Activated naive CD4-positive, alpha-beta T cell treated with anti-CD3 and anti-CD28 coated beads, Interleukin-2, amount 50 U/mL, for 16 hours (primary cell): Measurements from ENCODE around the gene DICER1.
A peak's percentile ranks its signal among the peaks of the same experiment; 100 is the strongest.

ENCODE experiments used
- DNase-seq: peaks from one replicate; pipeline ENCODE4 v3.0.0-alpha.2; 2020

Gene DICER1

DNA sequence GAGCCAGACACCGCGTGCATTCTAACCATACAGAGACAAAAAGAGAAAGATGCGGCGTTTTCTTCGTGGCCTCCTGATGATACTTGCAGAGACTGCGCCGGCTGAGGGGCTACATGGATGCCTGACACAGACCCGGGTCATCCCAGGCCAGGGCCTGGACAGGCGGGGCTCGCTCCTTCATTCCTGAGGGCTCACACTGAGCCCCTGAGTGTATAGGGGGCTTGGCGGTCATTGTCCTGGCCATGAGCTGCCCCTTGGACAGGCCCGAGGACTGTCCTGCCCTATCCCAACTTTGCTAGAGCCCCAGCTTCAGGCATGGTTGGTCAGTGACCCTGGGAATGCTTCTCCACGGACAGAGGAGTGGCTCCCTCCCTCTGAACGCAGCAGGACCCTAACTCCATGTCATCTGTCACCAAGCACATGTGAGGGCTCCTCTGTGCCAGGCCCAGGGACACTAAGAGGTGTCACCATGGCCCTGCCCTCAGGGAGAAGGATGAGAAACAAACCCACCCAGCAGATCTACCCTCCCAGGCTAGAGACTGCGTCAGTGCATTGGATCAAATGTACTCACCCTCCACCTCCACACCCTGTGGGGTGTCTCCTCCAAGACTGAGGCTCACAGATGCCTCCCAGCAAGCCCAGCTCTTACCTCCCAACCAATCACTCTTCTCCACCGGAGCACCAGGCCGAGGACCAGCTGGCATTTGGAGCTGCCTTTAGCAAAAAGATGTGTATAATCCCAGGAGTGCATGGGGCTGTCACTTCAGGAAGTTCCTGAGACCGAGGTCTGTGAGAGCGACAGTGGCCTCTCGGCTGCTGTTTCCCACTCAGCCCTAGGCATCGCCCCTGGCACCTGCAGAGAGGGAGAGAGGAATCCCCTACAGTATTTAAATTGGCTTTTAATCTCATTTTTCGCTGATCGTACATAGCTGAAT lies 102.7 kb downstream of the DICER1 start:
- DNase-seq: no peak

DNA sequence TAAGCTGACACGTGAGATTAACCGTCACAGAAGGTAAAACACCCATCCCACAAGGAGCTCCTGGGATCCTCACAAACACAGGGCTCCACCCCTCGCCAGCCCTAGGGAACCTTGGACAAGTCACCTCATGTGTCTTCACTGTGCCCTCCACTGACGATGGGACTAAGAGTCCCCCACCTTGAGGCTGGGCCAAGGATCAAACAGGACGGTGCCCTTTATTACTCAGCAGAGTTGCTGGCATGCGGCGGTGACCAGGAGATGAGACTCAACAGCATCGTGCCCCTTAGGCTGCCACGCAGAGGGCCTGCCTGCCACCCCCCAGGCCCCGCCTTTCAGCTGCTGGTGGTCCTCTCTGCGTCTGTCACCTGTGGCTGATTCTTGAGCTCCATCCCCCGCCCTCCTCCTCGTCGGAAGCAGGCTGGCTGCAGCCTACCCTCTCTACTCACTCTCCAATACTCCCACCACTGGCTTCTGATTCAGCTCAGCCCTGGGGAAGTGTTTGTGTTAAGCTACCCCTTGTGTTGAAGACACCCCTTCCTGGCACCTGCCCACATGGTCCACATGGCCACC lies 105.2 kb downstream of the DICER1 start:
- no peak for DNase-seq

DNA sequence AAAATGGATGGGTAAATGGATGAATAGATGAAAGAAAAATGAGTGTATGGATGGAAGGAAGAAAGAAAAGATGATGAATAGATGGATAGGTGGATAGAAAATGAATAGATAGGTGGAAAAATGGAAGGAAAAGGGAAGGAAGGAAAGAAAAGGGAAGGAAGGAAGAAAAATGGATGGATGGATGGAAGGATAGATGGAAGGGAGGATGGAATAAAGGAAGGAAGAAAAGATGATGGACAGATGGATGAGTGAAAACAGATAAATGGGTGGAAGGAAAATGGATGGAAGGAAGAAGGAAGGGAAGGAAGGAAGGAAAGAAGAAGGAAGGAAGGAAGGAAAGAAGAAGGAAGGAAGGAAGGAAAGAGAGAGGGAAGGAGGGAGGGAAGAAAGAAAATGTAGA lies 107.4 kb downstream of the DICER1 start:
- no peak for DNase-seq

DNA sequence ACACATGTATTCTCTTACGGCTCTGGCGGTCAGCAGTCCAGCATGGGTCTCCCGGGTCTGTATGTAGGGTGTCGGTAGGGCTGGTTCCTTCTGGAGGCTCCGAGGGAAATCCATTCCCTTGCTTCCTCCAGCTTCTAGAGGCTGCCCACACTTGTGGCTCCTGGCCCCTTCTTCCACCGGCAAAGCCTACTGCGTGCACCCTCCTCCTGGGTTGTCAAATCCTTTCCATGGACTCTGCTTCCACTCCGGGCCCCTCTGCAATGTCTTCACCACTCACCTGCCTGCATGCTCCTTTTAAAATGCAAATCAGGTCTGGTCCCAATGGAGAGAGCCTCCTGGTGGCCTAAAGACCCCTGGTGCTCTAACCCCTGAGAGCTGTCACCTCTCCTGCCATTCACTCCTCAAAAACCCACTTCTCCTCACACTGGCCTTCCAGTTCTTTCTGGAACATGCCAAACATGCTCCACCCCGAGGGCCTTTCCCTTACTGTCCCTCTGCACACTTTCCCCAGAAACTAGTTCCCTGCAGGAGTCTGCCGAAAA lies 108.5 kb downstream of the DICER1 start:
- DNase-seq: no peak

DNA sequence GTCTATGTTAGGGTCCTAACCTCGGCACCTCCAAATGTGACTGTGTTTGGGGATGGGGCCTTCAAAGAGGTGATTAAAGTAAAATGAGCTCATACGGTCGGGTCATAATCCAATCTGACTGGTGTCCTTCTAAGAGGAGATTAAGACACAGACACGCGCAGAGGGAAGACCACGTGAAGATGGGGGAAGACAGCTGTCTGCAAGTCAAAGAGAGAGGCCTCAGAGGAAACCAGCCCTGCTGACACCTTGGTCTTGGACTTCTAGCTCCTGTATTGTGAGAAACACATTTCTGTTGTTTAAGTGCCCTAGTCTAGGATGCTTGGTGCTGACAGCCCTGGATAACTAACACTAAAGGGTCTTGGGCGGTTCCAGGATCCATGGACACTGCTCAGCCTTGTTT lies 109.6 kb downstream of the DICER1 start:
- peak; percentile 1 for DNase-seq

DNA sequence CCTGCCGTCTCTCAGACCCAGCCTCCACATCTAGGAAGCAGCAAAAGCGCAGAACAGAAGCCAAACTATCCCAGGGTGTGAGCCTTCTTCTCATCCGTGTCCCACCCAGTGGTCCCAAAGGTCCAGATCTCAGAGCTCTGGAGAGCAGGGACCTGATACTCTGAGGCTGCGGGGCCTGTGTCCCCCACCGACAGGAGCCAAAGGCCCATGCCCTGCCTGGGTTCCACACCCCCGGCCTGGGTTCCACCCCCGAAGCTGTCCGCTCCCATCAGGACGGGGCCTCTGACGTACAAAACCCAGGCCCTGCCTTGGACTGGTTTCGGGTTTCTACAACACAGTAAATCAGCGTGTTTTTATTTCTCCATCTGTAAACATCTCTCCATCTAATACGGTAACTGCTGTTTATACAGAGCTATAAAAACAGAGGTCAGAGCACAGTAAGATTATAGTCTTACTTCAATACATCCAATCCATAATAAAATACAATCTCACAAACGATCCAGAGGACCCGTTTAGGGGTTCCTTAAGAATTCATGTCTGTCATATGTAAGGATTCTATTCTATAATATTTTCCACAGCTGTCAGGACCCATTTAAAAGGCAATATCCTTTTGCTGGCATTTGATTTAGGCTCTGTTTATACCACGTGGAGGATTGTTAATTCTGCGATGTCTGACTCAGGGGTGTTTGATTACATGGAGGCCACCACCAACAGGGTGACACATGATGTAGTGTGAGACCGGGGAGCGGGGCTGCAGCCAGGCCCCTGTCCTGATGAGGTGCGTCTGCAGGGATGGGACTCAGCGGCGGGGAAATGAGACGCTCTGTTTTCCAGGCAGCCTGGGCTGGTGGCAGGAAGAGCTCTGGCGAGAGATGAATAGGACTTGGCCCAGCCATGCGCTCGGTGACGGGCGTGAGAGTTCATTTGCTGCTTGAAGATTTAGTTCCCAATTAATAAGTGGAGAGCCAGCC lies 110.3 kb downstream of the DICER1 start:
- DNase-seq: peak; percentile 2

DNA sequence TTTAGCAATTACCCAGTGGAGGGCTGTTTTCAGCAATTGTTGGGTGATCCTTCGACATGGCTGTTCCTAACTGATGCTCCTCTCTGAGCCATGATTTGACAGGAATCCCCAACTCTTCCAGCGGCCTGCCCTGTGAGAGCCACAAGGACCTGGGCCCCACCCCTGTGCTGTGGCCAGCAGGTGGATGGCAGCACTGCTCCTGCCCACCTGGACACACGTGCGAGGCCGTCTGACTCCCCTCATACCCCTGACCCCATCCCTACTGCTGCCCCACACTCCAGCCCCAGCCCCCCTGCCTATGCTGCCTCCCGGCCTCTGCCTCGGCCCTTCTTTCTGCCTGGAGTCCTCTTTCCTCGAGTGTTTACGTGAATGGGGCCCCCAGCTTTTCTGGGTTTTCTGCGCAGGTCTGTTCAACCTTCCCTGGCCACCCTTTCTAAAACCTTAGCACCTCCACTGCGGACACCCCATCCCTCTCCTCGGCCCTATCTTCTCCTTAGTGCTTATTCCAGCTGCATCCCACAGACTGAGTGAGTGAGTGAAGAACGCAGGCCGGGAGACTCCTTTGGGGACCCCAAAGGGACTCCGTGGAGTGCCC lies 111.4 kb downstream of the DICER1 start:
- peak; percentile 6 for DNase-seq

DNA sequence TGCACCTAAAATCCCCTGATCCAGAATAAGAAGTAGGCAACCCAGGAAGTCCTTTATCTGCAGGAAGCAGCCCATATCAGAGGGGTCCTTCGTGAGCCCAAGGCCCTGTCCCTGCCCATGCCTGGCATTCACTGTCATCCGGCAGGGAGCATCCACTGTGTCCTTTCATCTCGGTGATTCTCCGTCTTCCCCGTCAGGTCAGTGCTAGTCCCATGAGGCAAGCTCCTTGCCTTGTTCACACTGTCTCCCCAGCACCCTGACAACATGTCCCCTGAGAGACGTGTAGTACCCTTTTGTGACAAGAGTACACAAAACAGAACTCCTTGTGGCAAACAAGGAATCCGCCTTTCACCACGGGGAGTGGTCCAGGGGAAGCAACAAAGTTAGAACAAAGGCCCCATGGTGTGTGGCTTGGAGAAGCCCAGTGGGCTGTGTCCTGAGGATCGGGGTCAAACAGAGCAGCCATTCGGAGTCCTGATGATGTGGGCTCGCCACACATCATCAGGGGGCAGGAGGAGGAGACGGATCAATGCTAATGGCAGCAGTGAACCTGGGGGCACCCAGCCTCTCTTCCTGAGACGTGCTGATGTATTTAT lies 112.1 kb downstream of the DICER1 start:
- DNase-seq: peak; percentile 3

DNA sequence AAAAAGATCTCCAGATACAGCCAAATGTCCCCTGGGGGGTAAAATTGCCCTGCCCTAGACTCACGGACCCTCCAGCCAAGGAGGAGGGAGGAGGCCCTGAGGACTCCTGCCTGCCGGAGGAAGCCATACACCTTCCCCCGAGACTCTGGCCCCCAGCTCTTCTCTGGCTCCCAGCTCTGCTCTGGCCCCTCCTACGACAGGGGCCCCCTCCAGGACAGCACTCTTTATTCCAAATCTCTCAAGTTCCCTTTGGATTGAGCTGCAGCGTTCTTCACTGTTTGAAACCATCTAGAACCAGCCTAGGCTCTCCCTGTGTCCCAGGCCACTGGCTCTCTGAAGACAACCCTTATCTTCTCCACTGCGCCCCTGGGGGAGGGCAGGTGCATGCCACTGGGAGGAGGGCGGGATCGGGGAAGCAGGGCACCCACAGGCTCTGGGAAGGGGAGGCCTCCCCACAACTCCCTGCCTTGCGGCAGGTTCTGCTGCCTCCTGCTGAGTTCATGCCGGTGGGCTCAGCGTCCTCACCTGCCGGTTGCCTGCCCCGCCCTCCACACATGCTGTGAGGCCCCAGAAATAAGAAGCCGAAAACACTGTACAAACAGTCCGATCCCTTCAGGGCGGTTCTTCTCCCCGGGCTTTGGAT lies 112.7 kb downstream of the DICER1 start:
- peak; percentile 5 for DNase-seq

DNA sequence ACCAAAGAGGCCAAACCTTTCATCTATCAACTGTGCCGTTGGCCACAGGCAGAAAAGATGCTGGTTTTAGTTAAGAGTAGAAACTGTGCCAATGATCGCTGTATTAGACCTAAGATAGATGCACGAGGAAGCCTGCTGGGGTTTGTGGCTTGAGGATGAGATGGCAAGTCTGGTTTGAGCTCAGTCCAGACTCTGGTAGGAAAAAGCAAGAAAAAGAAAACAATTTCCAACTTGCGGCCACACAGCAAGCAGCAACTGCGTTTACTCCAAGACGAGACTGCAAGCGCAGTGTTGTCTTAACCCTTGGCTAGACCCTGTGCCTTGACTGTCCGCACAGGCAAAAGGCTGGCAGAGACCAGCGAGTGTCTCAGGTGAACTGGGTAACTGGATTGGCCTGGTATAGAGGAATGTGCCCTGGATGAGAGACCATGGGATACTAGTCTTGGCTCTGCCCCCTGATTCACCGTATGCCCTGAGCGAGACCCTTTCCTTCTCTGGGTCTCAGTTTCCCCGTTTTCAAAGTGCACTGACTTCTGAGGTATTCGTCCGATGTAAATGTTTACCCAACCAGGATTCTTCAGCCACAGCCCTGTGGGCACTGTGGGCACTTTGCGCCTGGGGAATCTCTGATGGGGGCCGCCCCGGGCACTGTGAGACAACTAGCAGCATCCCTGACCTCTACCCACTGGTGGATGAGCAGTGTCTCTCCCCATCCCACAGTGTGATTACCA lies 113.4 kb downstream of the DICER1 start:
- DNase-seq: no peak

DNA sequence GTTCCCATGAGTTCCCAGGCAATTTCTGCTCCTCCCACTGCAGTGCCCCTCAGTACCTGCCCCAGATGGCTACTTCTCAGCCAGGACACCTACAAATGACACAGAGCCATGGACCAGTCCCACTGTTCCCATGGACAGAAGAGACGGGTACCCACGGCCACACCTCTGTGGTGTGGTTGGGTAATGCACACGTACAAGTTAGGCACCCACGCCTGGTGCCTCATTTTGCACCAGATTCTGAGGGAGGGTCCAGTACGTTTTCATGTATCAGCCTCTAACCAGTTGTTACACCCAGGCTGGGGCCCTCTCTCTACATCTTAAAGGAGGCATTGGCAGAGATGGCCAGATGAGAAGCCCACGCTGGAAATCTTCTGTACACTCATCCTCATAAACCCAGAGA lies 114.0 kb downstream of the DICER1 start:
- DNase-seq: no peak

DNA sequence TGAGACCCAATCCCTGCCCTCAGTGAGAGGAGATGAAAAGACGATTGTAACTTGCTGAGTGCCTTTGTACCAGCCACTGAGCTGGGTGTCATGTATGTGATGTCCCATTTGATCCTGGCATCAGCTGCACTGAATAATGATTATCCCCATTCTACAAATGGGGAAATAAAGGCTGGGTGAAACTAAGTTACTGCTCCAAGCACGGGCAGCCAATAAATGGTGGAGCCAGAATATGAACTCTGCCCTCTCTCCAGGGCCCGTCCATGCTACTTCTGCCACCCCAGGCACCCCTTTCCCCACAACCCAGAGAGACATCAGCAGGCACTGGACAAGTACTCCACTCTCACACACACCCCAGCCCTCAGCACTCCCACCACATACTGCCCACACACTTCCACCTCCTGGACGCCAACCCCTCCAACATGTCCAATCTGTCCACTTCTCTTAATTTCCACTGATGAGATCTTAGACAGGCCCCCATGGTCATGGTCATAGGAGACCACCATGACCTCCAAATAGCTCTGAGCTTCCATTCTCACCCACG lies 115.8 kb downstream of the DICER1 start:
- no peak for DNase-seq

DNA sequence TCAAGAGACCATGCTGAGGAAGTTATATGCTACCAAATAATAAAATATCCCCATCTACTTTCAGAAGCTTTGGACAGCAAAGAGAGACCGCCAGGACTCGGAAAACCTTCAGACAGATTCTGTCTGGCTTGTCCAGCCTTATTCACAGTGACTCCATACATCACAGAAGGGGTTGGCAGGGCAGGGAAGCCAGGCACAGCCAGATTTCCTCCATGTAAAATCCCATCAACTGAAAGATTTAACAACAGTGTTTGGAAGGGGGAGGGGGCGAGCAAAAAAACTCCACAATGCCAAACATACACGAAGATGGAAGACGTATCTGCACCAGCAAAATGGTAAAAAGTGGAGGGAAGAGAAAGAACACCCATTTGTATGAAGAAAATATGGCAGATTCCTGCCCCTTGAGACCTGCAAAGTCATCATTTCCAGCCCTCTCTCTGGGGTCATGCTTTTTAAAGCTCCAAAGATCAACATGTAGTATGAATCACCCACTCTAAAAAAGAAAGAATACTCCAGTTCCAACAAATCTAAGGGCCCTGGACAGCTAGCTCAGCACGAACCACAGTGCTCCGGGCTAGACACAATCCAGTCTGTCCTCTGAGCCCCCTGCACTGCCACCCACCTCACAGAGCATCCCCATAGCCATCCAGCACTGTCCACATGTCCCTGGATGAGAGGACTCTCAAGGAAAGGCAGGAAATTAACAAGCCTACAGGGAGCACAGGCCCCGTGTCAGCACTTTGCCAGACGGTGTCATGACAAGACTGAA lies 116.4 kb downstream of the DICER1 start:
- no peak for DNase-seq

DNA sequence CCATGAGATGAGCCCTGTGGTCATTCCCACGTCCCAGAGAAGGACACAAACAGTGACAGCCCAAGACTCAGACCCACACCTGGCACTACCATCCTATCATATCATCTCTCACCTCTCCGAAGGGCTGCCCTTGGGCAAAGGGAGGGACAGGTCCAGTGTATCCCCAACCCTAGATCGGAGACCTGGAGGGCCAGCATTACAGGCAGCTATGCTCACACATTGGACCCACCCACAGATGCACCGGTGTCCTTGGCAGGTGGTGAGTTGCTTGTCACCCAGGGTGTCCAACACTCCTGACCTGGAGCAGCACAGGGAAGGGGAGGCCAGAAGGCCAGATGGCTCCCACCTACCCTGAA lies 117.4 kb downstream of the DICER1 start:
- DNase-seq: no peak

DNA sequence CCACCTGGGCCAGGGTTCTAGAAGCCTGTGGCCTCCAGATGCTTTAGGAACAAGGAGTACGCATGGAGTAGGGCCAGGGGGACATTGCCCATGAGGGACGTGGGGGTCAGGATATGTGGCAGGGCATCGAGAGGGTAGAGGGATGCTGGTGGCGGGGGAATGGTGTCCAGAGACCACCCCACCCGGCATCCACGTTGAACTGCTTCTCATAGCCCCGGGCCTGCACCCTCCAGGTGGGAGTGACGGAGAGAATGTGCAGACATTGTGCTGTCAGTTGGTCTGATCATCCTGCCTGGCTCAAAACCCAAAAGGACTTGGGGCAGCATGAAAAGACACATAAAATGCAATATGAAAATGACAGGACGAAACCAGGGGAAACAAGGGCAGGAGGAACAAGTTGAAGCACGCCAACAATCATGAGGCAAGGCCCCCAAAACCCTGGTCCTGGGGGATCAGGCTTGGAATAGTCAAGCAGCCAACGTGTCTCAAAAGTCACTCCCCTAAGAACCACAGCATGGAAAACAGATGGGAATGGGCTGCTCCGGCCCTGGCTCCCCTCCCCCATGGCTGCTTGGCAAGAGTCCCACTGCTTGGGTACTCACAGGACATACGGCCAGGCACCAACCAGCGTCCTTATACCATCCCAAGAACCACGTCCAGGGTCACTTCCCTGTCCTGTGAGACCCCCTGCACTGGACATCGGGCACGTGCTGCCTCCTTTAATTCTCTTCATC lies 117.9 kb downstream of the DICER1 start:
- DNase-seq: no peak

DNA sequence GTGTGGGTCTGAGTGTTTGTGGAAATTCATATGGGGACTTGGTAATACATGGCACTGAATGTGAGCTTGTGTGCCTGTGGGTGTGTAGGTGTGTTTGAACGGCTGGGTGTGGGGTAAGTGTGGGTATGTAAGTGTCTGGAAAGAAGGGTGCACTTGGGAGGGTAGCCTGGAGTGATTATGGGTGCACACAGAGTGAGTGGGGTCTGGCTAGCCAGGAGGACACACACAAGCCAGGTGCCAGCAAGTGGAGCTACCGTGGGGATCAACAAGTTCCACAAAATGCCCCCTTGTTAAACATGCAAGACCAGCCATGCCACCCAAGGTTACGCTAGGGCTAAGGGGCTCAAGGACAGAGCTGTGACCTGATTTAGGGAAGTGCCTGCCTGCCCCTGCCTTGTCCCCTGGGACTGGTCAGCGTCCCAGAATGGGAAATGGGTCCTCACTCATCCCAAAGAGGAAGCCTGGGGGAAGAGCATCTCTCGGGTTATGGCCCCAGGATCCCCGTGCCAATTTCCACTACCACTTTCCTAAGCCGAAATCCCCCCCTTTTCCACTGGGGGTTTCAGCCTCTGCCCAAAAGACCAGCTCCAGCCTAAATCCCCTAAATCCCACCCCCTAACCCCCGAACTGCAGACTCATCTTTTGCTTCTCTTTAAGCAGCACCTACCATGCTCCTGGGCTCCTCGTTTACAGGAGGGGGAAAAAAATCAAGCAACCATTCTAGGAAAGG lies 118.6 kb downstream of the DICER1 start:
- no peak for DNase-seq

DNA sequence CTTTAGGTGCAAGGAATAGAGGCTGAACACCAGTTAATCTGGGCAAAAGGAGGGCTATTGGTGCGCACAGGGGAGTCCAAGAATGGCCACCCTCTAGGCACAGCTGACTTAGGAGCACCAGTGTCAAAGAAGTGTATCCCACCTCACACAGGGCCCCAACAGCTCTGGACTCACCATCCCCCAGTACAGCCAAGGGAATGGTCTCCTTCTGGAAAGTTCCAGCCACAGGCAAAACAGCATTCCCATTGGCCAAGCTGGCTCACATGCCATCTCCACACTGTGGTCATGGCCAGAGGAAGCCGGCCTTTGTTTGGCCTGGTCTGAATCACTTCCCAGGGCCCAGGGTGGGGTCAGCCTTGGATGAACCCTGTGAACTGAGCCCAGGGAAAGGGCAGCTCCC lies 120.1 kb downstream of the DICER1 start:
- no peak for DNase-seq
